ENCODE results near the gene STAB2.

Gene STAB2

GRCh38 chr12:103548622-103549601, 38.2 kb upstream of the STAB2 start:
- TF ChIP-seq, protein P1, sequence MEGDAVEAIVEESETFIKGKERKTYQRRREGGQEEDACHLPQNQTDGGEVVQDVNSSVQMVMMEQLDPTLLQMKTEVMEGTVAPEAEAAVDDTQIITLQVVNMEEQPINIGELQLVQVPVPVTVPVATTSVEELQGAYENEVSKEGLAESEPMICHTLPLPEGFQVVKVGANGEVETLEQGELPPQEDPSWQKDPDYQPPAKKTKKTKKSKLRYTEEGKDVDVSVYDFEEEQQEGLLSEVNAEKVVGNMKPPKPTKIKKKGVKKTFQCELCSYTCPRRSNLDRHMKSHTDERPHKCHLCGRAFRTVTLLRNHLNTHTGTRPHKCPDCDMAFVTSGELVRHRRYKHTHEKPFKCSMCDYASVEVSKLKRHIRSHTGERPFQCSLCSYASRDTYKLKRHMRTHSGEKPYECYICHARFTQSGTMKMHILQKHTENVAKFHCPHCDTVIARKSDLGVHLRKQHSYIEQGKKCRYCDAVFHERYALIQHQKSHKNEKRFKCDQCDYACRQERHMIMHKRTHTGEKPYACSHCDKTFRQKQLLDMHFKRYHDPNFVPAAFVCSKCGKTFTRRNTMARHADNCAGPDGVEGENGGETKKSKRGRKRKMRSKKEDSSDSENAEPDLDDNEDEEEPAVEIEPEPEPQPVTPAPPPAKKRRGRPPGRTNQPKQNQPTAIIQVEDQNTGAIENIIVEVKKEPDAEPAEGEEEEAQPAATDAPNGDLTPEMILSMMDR (IDR thresholded peaks at IDR 0.05; ENCODE audit: extremely low read depth, missing control alignments): peak; percentile 56
- DNase-seq (ENCODE audit: low spot score): peak; percentile 54

- TF ChIP-seq, protein P1 (IDR thresholded peaks at IDR 0.05; ENCODE audit: extremely low read depth, missing control alignments): no peak
- DNase-seq (ENCODE audit: low spot score): no peak
Measured at GRCh38 chr12:103556890-103557627, 30.0 kb upstream of the STAB2 start.

GRCh38 chr12:103557628-103558010, 29.5 kb upstream of the STAB2 start:
- TF ChIP-seq, protein P1 (IDR thresholded peaks at IDR 0.05; ENCODE audit: extremely low read depth, missing control alignments): no peak
- no peak for DNase-seq (ENCODE audit: low spot score)

DNA sequence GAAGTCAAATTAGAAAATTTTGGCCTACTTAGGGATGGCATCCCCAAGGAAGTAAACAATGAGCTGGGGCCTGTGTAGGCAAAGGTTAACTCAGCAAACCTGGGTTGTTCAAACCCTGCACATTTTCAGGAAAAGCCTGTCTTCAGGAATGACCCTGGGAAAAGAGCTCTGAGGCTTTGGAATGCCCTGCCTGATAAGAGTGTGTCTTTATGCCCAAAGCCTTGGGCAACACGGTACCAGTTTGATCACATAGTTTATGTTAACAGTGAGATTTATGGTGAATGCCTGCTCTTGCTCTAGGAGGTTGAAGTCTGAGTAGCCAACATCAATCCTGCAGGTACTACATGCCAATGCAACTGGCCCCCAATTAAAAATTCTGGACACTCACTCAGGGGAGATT, 28.2 kb upstream of the STAB2 start:
- TF ChIP-seq, protein P1 (IDR thresholded peaks at IDR 0.05; ENCODE audit: extremely low read depth, missing control alignments): no peak
- no peak for DNase-seq (ENCODE audit: low spot score)

DNA sequence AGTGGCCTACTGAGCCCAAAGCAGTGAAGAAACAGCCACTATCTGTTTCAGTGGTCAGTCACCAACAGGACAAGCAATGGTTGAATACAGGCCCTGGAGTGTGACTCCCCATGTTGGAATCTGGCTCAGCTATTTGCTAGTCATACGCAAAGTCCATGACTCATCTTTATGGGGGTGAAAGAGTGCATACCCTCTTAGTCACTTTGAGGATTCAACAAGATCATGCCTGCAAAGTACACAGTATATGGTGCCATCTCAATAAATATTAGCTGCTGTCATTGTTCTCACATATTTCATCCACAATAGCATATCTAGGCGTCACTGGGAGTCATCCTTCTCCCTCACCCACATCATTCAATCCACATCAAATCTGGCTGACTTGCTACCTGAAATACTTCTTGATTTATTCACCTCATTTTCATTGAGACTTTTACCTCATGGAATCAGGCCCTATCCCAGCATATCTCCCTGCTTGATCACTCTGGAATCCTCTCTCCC, 26.4 kb upstream of the STAB2 start:
- DNase-seq (ENCODE audit: low spot score): no peak
- TF ChIP-seq, protein P1 (IDR thresholded peaks at IDR 0.05; ENCODE audit: extremely low read depth, missing control alignments): no peak

GRCh38 chr12:103561174-103561573, 25.9 kb upstream of the STAB2 start:
- TF ChIP-seq, protein P1 (IDR thresholded peaks at IDR 0.05; ENCODE audit: extremely low read depth, missing control alignments): no peak
- no peak for DNase-seq (ENCODE audit: low spot score)

DNA sequence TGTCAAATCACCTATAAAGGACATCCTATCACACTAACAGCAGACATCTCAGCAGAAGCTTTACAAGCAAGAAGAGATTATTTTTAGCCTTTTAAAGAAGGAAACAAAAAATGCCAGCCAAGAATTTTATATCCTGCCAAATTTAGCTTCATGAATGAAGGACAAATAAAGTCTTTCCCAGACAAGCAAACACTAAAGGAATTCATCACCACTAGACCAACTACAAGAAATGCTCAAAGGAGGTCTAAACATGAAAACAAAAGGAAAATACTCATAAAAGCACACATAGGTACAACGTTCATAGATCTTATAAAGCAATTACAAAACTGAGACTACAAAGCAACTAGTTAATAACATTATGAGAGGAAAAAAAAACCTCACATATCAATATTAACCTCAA, 20.7 kb upstream of the STAB2 start:
- TF ChIP-seq, protein P1 (IDR thresholded peaks at IDR 0.05; ENCODE audit: extremely low read depth, missing control alignments): no peak

More for the DNA sequence above, 20.7 kb upstream of the STAB2 start:
- DNase-seq (ENCODE audit: low spot score): no peak
